ENCODE data around the gene HOATZ.

GRCh38 chr11:111557425-111558111 lies 43.0 kb downstream of the HOATZ start:
- TF ChIP-seq, protein P1, sequence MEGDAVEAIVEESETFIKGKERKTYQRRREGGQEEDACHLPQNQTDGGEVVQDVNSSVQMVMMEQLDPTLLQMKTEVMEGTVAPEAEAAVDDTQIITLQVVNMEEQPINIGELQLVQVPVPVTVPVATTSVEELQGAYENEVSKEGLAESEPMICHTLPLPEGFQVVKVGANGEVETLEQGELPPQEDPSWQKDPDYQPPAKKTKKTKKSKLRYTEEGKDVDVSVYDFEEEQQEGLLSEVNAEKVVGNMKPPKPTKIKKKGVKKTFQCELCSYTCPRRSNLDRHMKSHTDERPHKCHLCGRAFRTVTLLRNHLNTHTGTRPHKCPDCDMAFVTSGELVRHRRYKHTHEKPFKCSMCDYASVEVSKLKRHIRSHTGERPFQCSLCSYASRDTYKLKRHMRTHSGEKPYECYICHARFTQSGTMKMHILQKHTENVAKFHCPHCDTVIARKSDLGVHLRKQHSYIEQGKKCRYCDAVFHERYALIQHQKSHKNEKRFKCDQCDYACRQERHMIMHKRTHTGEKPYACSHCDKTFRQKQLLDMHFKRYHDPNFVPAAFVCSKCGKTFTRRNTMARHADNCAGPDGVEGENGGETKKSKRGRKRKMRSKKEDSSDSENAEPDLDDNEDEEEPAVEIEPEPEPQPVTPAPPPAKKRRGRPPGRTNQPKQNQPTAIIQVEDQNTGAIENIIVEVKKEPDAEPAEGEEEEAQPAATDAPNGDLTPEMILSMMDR (IDR thresholded peaks at IDR 0.05; ENCODE audit: low read length): no peak
- TF ChIP-seq EZH2 (IDR thresholded peaks at IDR 0.05; ENCODE audit: borderline replicate concordance, low read length): no peak
